Measurements from ENCODE around the gene ZNF302.

DNA sequence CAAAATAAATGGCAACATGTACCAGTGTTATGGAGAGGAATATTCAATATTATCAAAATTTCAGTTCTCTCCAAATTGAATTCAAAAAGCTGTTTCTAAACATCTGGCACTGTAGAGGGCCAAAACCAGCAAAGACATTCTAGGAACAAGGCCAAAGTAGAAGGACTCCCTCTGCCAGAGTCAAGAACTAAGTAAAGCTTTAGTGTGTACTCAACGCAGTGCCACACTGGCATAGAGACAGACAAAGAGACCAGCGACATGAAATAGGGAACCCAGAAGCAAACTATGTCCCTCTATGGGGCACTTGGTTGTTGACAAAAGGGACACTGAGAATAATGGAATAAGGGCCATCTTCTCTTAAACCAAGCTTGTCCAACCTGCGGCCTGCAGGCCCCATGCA lies 16.1 kb upstream of the ZNF302 start:
- TF ChIP-seq, protein P1, sequence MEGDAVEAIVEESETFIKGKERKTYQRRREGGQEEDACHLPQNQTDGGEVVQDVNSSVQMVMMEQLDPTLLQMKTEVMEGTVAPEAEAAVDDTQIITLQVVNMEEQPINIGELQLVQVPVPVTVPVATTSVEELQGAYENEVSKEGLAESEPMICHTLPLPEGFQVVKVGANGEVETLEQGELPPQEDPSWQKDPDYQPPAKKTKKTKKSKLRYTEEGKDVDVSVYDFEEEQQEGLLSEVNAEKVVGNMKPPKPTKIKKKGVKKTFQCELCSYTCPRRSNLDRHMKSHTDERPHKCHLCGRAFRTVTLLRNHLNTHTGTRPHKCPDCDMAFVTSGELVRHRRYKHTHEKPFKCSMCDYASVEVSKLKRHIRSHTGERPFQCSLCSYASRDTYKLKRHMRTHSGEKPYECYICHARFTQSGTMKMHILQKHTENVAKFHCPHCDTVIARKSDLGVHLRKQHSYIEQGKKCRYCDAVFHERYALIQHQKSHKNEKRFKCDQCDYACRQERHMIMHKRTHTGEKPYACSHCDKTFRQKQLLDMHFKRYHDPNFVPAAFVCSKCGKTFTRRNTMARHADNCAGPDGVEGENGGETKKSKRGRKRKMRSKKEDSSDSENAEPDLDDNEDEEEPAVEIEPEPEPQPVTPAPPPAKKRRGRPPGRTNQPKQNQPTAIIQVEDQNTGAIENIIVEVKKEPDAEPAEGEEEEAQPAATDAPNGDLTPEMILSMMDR (IDR thresholded peaks at IDR 0.05; ENCODE audit: insufficient read depth, low read depth, low read length): no peak
- TF ChIP-seq EZH2 (IDR thresholded peaks at IDR 0.05; ENCODE audit: insufficient read depth, low read length): no peak
